HG02759 (cell line): Measurements from ENCODE around the gene DOCK7.
A peak's percentile ranks its signal among the peaks of the same experiment; 100 is the strongest.

Source experiments
- ATAC-seq: cut with Tn5 transposase; IDR thresholded peaks from one replicate; pipeline ENCODE4 v1.9.1; 2021; ENCODE audit warnings: mild to moderate bottlenecking, moderate library complexity; ENCODE audit not compliant: unreplicated experiment

The DOCK7 gene

DNA sequence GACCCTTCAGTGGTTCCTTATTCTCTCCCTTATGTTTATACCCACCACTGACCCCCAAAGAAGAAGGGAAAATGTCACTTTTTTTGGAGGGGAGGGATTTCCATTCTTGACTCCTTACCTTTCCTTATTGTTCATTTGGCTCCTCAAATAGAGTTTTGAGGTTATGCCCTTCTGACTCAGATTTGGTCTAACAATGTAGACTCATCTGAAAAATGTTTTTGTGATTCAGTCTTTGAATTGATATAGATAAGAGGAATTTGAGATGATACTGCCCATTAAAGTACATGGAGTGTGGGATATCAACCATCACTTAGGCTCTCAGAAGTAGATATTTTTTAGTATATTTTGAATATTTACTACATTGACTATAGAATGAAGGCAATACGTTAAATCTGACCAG, 235.2 kb downstream of the DOCK7 start:
- no peak for ATAC-seq

DNA sequence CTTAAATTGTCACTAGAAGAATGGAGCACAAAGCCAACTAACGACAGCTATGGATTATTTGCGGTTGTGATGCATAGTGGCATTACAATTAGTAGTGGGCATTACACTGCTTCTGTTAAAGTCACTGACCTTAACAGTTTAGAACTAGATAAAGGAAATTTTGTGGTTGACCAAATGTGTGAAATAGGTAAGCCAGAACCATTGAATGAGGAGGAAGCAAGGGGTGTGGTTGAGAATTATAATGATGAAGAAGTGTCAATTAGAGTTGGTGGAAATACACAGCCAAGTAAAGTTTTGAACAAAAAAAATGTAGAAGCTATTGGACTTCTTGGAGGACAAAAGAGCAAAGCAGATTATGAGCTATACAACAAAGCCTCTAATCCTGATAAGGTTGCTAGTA, 237.9 kb downstream of the DOCK7 start:
- ATAC-seq: no peak

GRCh38 chr1:62448221-62448933, 239.8 kb downstream of the DOCK7 start:
- no peak for ATAC-seq

DNA sequence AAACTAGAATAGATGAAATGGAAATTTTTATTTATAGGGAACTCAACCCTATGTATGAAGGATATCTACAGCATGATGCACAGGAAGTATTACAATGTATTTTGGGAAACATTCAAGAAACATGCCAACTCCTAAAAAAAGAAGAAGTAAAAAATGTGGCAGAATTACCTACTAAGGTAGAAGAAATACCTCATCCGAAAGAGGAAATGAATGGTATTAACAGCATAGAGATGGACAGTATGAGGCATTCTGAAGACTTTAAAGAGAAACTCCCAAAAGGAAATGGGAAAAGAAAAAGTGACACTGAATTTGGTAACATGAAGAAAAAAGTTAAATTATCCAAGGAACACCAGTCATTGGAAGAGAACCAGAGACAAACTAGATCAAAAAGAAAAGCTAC, 243.5 kb downstream of the DOCK7 start:
- no peak for ATAC-seq

DNA sequence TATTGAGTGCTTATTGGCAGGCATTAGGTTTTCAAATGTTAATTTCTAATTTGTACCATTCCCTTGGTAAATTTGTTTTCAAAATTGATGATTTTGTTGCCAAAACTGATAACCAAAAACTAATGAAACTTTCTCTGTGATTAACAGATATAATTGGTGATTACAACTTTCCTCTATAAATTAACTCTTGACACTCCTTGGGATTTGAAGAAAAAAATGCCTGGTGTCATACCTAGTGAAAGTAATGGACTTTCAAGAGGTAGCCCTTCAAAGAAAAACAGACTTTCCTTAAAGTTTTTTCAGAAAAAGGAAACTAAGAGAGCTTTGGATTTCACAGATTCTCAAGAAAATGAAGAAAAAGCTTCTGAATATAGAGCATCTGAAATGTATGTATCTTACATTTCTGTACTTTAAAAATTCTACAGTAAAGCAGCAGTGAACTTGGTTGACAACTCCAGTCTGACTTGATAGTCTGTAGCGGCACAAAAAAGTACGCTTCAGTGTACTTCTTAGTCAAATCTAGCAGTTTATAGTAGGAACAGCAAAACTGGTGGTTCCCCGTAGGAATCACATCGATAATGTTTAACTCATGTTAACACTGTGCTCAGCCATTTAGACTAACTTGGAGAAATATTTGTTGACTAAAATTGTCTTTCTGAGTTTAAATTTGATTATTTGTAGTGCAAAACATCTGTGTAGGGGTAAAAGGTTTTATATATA, 248.4 kb downstream of the DOCK7 start:
- ATAC-seq: peak; percentile 19

- no peak for ATAC-seq
These were observed 250.0 kb downstream of the DOCK7 start for GRCh38 chr1:62438163-62438562.

DNA sequence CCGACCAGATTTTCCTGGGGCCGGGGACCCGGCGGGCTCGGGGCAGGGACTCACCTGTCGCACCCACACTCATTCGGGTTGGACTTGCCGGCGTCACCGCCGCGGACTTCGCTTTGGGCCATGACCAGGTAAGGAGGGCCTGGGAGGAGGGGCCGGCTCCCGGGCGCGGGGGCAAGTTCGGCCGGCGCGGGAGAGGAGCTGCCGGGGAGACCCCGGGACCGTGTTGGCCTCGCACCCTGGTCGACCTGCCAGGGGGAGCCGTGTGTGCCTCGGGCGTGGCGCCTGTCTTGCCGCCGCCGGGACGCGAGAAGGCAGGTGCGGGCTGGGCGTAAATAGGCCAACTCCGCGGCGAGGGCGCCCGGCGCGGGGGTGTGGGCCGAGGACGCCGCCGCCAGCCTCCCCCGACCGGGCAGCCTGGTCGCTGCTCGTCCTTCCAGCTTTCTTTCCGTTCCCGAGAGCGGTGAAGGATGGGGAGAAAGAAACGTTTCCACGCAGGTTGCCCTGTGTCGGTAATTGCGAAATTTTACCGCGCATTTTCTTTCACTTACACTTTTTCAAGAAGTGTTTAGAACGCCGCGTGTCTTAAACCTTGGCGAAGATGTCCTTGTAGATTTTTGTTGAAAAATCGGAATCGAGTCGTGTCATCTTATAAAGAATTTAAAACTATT, 250.8 kb downstream of the DOCK7 start:
- ATAC-seq: no peak

DNA sequence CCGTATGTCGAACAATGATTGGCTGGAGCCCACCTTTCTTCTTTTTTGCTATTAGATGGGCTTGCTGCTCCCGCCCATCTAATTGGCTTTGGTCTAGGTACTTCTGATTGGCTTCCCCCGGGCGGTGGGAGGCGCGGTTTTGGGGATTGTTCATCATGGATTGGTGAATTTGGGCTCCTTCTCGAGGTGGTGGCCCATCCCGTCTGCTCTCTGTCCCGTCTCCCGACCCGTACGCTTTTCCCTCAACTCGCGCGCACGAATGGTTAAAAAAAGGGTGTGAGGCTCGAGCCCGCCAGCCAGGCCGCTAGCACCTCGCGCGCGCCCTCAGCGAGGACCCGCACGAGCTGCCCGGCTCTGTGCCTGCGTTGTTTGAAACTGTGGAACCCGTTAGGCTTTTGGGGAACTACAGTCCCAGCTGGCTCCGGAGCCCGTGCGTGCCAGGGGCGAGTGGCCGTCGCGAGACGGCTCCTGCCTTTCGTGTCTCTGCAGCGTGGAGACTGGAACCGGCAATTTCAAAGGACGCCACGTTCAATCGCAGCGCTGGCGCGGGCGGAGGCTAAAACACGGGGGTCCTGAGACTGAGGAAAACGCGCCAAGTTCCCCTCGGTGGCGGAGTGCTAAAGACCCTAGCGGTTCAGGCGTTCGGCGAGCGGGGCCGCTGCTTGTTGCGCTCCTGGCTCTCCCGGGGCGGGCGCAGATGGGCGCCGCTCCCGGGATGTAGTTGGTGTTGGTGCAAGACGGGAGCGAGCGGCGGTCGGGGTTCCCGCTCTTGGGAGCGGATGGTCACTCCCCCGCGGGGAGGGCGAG, 251.5 kb downstream of the DOCK7 start, which contains the start of gene USP1:
Gene USP1 (plus strand): TSS at position 584 of the 807 bp plus-strand sequence. CDS start 2,819 bp downstream, outside the sequence.
- peak; percentile 81 for ATAC-seq

- ATAC-seq: peak; percentile 73
These were observed 252.1 kb downstream of the DOCK7 start for GRCh38 chr1:62436039-62436465.

DNA sequence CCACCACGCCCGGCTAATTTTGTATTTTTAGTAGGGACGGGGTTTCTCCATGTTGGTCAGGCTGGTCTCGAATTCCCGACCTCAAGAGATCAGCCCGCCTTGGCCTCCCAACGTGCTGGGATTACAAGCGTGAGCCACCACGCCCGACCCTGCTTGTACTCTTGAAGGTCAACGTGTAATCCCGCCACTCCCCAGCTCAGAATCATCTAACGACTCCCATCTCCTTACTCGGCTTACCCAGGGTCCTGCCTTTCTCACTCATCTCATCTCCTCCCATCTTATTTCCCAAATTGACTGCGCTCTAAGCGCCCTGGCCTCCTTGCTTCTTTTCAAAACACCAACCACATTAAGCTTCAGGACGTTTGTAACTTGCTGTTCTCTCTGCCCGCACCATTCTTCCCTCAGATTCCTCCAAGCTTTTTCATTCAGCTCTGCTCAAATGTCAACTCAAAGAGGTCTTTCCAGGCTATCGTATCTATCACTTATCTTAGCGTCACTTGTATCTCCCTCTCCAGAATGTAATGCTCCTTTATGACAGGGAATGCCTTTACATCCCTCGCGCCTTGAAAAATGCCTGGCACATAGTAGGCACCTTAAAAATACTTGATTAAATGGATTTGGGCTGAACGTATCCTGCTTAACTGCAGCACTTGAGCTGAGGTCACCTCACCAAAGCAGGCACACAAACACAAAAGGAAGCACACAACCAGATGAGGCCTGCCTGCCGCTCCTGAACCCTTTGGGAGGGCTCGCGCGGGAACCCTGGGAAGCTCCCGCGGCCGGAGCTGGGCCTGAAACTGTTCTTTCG, 252.8 kb downstream of the DOCK7 start:
- peak; percentile 8 for ATAC-seq

- no peak for ATAC-seq
These were observed 253.6 kb downstream of the DOCK7 start for GRCh38 chr1:62434618-62435001.

DNA sequence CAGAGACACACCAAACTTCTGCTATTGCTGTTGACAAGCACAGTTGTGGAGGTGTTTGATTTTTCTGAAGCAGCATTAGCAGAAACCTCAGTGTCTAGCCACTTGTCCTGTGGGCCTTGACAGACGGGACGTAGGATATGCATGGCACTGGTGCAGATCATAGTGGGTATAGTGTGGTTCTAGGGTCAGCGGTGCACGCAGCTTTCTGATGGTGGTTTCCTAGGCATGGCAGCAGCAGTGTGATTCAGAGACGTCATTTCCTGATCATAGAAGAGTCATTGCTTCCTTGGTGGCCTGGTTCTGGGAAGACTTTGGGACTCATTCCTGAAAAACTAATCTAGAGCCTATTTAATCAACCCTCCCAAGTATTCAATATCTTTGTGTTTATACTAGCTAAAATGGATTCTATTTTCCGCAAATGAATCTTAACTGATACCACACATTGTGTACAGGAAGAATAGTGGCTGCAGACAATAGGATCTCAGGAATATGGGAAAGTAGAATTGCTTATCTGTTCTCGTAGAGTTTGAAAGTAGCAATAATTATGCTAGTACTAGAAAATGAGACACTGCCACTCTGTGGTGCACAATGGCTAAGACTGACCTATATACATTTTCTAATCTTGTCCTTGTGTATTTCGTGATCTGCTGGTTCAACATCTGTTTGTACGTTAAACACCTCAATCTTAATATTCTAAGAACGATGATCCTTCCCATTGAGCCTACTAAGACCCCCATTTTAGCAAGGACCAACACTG, 254.1 kb downstream of the DOCK7 start:
- ATAC-seq: no peak

DNA sequence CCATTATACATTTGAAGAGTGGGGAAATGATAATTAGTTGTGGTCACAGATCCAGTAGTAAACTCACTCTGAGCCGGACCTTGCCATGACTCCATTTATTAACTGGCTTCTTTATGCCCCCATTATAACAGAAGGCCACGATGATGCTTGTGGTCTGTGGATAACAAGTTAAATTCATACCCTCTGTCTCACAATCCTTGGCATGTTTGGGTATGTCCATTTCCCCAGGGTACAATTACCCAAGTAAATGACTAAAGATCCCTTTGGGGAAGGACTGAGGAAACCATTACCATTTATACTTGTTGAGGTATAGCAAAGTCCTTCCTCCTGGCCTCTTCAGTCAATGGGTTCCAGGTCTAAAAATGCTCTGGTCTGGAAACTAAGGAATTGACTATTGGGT, 258.6 kb downstream of the DOCK7 start:
- ATAC-seq: no peak

DNA sequence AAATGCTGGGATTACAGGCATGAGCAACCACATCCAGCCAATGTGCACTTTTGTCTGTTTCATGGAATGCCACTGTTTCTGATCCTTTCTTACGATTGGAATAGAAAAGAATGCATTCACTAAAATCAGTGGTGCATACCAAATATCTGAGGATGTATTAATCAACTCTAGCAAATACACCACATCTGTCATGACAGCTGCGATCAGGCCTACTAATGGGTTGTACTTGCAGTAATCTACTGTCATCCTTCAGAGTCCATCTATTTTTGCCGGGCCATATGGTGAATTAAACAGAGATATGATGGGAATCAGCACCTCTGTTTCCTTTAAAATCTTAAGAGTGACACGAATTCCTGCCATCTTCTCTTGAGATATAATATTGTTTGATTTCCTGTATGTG, 259.8 kb downstream of the DOCK7 start:
- ATAC-seq: no peak

GRCh38 chr1:62426794-62427193, 261.4 kb downstream of the DOCK7 start:
- no peak for ATAC-seq

- no peak for ATAC-seq
These were observed 261.9 kb downstream of the DOCK7 start for GRCh38 chr1:62426237-62426636.

DNA sequence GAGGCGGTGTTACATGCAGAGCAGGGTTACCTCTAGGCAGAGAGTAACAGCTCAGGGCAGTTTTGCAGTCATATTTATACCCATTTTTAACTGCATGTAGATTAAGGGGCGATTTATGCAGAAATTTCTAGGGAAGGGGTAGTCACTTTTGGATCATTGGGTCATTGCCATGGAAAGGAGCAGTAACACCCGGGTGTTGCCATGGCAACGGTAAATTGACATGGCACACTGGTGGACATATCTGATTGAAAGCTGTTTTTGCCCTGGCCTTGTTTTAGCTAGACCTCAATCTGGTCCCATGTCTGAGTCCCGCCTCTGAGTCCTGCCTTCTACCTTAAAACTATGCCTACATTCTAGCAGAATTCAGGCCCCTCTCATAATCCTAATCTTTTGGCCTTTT, 263.1 kb downstream of the DOCK7 start:
- ATAC-seq: no peak

GRCh38 chr1:62424411-62424810, 263.8 kb downstream of the DOCK7 start:
- ATAC-seq: no peak

DNA sequence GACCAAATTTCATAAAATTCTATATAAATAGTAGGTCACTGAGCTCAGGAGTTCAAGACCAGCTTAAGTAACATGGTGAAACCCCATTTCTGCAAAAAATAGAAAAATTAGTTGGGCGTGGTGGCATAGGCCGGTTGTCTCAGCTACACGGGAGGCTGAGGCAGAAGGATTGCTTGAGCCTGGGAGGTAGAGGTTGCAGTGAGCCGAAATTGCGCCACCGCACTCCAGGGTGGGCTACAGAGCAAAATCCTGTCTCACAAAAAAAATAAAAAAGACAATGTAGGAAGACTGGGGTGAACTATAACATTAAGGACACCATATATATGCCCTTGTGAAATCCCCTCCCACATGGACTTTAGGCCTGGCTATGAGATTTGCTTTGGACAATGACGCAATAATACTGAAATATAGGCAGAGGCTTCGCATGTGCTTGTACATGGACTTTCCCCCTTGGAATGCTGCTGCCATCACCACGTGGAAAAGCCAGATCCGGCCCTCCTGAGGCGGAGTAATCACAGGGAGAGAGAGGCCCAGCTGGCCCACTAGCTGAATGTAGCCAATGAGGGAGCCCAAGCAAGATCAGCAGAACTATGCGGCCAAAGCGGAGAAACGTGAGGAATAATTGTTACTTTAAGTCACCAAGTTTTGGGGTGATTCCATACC, 264.5 kb downstream of the DOCK7 start:
- no peak for ATAC-seq
